ENCODE results near the gene PRKAR1B.

GRCh38 chr7:748446-748845 lies 21.4 kb upstream of the PRKAR1B start:
- no peak for TF ChIP-seq CTCF (IDR thresholded peaks at IDR 0.05; ENCODE audit: insufficient read depth, low read depth, low read length)
- TF ChIP-seq EZH2 (IDR thresholded peaks at IDR 0.05; ENCODE audit: insufficient read depth, low read length) = no peak

All from astrocyte (in vitro differentiated cells and primary cell).